T-helper 1 cell treated with Interleukin-12 subunit alpha and Interleukin-12 subunit beta and Interleukin-4 antibody, amounts not matched to agents 30 μg/mL and 1 μg/mL, for 36 hours (primary cell): ENCODE results near the gene KIF21B.
"Not testable (repeated sequence)": the region's sequence is repeated elsewhere in the genome, so short reads cannot be mapped to it uniquely, and the experiment has no call there.

Experiments used
- H3K27ac Mint-ChIP-seq: one replicate; pipeline ENCODE4 v1.8.0; 2021; ENCODE audit warnings: mild to moderate bottlenecking, mixed read lengths
- H3K27me3 Mint-ChIP-seq: one replicate; pipeline ENCODE4 v1.8.0; 2021; ENCODE audit warnings: low read depth, mixed read lengths
- H3K36me3 Mint-ChIP-seq: one replicate; pipeline ENCODE4 v1.8.0; 2021; ENCODE audit warnings: low read depth, mixed read lengths
- H3K4me1 Mint-ChIP-seq: one replicate; pipeline ENCODE4 v1.8.0; 2021; ENCODE audit warnings: low read depth, mixed read lengths
- H3K4me3 Mint-ChIP-seq: one replicate; pipeline ENCODE4 v1.8.0; 2021; ENCODE audit warnings: mild to moderate bottlenecking, moderate library complexity, mixed read lengths
- H3K9me3 Mint-ChIP-seq: one replicate; pipeline ENCODE4 v1.8.0; 2021; ENCODE audit warnings: mixed read lengths

Gene KIF21B

GRCh38 chr1:200954434-200954833 is 69.1 kb downstream of the KIF21B start:
- Mint-ChIP-seq H3K4me1 (no peaks in the 10 kb centered on the region), H3K9me3 (no peaks in the 10 kb centered on the region), H3K36me3 (no peaks in the 10 kb centered on the region), H3K27ac (no peak overlapping the region), H3K27me3 (peaks cover 19% of the 10 kb centered on the region), H3K4me3 (no peak overlapping the region)

DNA sequence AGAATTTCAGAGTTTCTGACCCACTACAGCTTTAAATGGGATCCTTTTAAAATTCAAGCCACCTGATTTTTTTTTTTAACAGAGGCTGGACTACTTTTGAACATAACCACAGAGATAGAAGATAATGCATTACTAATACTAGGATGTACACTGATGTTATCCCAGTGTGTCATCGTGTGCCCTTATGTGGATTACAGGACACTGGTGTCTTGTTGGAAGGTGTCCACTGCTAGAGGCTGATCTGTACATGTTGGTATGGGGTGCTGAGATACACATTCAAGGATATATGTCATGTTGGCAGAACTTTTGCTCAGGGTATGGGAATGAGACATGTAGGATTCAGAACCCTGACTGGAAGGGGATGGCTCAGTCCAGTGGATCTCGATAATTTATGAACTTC is 72.5 kb downstream of the KIF21B start:
- Mint-ChIP-seq H3K27me3 (peaks cover 26% of the 10 kb centered on the region), H3K4me1 (no peaks in the 10 kb centered on the region), H3K36me3 (no peaks in the 10 kb centered on the region), H3K27ac (no peak overlapping the region), H3K4me3 (no peak overlapping the region), H3K9me3 (peaks cover 5% of the 10 kb centered on the region)

DNA sequence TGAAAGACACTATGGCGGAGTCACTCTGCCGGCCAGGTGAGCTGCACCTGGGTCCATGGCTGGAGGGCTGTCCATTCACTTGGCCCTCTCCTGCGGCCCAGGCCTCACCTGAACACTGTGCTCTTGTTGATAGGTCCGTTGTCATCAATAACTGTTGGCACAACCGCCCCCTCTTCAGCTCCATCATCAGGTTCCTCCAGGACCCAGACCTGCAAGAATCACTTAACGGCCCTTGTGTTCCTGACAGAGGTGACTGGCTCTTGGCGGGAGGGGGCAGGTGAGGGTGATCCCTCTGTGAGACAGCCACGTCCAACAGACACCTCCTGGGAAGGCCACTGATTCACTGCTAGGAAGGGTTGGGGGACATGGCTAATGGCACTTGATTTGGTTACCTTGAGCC is 73.9 kb downstream of the KIF21B start:
- no peak overlapping the region for H3K4me3 Mint-ChIP-seq

GRCh38 chr1:200947059-200947566 is 76.4 kb downstream of the KIF21B start:
- H3K4me3 Mint-ChIP-seq = no peak overlapping the region
- no peak overlapping the region for H3K27ac Mint-ChIP-seq
- H3K9me3 Mint-ChIP-seq = peaks cover 11% of the 10 kb centered on the region
- no peaks in the 10 kb centered on the region for H3K36me3 Mint-ChIP-seq
- peaks cover 39% of the 10 kb centered on the region for H3K27me3 Mint-ChIP-seq
- no peaks in the 10 kb centered on the region for H3K4me1 Mint-ChIP-seq

More for the DNA sequence above, 73.9 kb downstream of the KIF21B start:
- Mint-ChIP-seq H3K4me1 (no peaks in the 10 kb centered on the region), H3K27me3 (peaks cover 37% of the 10 kb centered on the region), H3K36me3 (no peaks in the 10 kb centered on the region), H3K9me3 (peaks cover 5% of the 10 kb centered on the region), H3K27ac (no peak overlapping the region)

DNA sequence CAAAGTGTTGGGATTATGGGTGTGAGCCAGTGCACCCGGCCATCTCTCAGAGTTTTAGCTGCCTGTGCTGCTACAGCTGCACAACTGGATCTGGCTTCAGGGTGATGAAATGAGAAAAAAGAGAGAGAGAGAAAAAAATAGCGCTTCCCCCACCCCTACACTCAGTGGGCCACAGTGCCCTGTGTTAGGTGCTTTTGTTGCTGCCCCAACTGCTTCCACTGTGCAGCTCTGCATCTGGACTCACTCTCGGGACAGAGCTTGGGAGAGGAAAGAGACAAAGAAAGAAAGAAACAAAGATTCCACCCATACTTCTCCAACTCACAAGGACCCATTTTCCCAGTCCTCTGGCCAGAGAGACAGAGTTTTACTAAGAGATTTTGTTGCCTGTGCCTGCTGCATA is 78.4 kb downstream of the KIF21B start:
- H3K4me3 Mint-ChIP-seq = no peak overlapping the region

DNA sequence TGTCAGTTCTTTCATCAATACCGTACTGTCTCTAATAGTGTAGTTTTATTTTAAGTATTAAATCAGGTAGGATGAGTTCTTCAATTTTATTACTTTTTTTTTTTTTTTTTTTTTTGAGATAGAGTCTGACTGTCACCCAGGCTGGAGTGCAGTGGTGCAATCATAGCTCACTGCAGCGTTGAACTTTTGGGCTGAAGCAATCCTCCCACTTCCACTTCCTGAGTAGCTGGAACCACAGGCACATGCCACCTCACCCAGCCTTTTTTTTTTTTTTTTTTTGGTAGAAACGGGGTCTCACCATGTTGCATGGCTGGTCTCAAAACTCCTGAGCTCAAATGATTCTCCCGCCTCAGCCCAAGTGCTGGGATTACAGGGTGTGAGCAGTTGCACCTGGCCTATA is 84.6 kb downstream of the KIF21B start:
- Mint-ChIP-seq H3K4me1 (no peaks in the 10 kb centered on the region), H3K36me3 (no peaks in the 10 kb centered on the region), H3K27ac (no peak overlapping the region), H3K9me3 (peaks cover 18% of the 10 kb centered on the region), H3K27me3 (peaks cover 23% of the 10 kb centered on the region), H3K4me3 (no peak overlapping the region)

More for the DNA sequence above, 78.4 kb downstream of the KIF21B start:
- Mint-ChIP-seq H3K9me3 (peaks cover 23% of the 10 kb centered on the region), H3K36me3 (no peaks in the 10 kb centered on the region), H3K27me3 (peaks cover 51% of the 10 kb centered on the region), H3K27ac (no peak overlapping the region), H3K4me1 (no peaks in the 10 kb centered on the region)

DNA sequence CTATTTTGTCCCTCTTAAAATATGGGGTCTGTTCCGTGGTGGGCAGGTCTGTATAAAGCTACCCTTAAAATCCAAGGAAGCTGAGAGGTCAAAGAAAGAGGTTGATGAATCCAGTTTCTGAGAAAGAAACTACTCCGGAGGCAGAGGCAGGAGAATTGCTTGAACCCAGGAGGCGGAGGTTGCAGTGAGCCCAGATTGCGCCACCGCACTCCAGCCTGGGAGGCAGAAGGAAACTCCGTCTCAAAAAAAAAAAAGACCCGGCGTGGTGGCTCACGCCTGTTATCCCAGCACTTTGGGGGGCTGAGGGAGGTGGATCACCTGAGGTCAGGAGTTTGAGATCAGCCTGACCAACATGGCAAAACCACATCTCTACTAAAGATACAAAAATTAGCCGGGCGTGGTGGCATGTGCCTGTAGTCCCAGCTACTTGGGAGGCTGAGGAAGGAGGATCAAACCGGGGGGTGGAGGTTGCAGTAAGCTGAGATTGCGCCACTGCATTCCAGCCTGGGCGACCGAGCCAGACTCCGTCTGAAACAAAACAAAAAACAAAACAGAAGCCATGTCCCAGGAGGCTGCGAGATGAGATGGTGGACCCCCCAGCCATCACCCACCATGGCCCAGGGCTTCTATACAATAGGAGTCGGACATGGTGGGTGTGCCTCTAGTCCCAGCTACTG is 88.1 kb downstream of the KIF21B start:
- H3K27ac Mint-ChIP-seq, H3K4me3 Mint-ChIP-seq, H3K36me3 Mint-ChIP-seq, H3K4me1 Mint-ChIP-seq, H3K27me3 Mint-ChIP-seq: not testable (repeated sequence)
- peaks cover 12% of the 10 kb centered on the region for H3K9me3 Mint-ChIP-seq

GRCh38 chr1:200934676-200935245 is 88.8 kb downstream of the KIF21B start:
- Mint-ChIP-seq H3K4me1 (peaks cover under 1% of the 10 kb centered on the region), H3K9me3 (peaks cover 10% of the 10 kb centered on the region), H3K27me3 (peaks cover 5% of the 10 kb centered on the region), H3K36me3 (no peaks in the 10 kb centered on the region), H3K4me3 (no peak overlapping the region), H3K27ac (no peak overlapping the region)

GRCh38 chr1:200931776-200932175 is 91.7 kb downstream of the KIF21B start:
- Mint-ChIP-seq H3K27ac (no peak overlapping the region), H3K4me1 (peaks cover 2% of the 10 kb centered on the region), H3K27me3 (peaks cover 20% of the 10 kb centered on the region), H3K9me3 (peaks cover 10% of the 10 kb centered on the region), H3K36me3 (no peaks in the 10 kb centered on the region), H3K4me3 (no peak overlapping the region)

GRCh38 chr1:200930285-200930684 is 93.2 kb downstream of the KIF21B start:
- H3K27me3 Mint-ChIP-seq = peaks cover 24% of the 10 kb centered on the region
- H3K4me1 Mint-ChIP-seq, H3K27ac Mint-ChIP-seq, H3K4me3 Mint-ChIP-seq, H3K36me3 Mint-ChIP-seq: not testable (repeated sequence)
- peaks cover 10% of the 10 kb centered on the region for H3K9me3 Mint-ChIP-seq

GRCh38 chr1:200929530-200930278 is 93.8 kb downstream of the KIF21B start:
- no peak overlapping the region for H3K27ac Mint-ChIP-seq
- no peak overlapping the region for H3K4me3 Mint-ChIP-seq
- peaks cover 10% of the 10 kb centered on the region for H3K9me3 Mint-ChIP-seq
- no peaks in the 10 kb centered on the region for H3K36me3 Mint-ChIP-seq
- peaks cover 24% of the 10 kb centered on the region for H3K27me3 Mint-ChIP-seq
- H3K4me1 Mint-ChIP-seq = peaks cover 2% of the 10 kb centered on the region

GRCh38 chr1:200925831-200926230 is 97.7 kb downstream of the KIF21B start:
- peaks cover 2% of the 10 kb centered on the region for H3K4me1 Mint-ChIP-seq
- no peak overlapping the region for H3K27ac Mint-ChIP-seq
- peaks cover 32% of the 10 kb centered on the region for H3K27me3 Mint-ChIP-seq
- H3K36me3 Mint-ChIP-seq = no peaks in the 10 kb centered on the region
- H3K4me3 Mint-ChIP-seq = no peak overlapping the region
- H3K9me3 Mint-ChIP-seq = peaks cover under 1% of the 10 kb centered on the region

GRCh38 chr1:200923601-200924000 is 99.9 kb downstream of the KIF21B start:
- Mint-ChIP-seq H3K4me1 (no peaks in the 10 kb centered on the region), H3K4me3 (no peak overlapping the region), H3K27me3 (peaks cover 31% of the 10 kb centered on the region), H3K36me3 (no peaks in the 10 kb centered on the region), H3K9me3 (no peaks in the 10 kb centered on the region), H3K27ac (no peak overlapping the region)

DNA sequence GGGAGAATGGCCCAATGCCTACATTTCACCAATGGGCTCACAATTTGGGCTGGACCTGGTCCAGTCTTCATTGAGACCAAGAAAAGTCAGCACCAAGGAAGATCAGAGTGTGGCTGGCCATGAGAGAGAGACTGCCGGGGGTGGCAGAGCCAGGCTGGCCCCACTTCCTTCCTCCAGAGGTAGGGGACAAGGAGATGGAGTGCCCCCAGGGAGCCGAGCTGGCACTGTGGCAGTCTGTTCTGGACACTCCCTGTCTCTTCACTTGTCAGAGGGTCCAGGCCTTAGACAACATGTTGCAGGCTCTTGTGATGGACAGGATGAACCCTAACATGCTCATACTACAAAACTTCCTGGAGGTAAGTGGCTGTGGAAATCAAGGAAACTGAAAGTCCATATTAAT is 101.1 kb downstream of the KIF21B start:
- Mint-ChIP-seq H3K27ac (no peak overlapping the region), H3K4me1 (no peaks in the 10 kb centered on the region), H3K4me3 (no peak overlapping the region), H3K9me3 (no peaks in the 10 kb centered on the region), H3K27me3 (peaks cover 28% of the 10 kb centered on the region), H3K36me3 (no peaks in the 10 kb centered on the region)

DNA sequence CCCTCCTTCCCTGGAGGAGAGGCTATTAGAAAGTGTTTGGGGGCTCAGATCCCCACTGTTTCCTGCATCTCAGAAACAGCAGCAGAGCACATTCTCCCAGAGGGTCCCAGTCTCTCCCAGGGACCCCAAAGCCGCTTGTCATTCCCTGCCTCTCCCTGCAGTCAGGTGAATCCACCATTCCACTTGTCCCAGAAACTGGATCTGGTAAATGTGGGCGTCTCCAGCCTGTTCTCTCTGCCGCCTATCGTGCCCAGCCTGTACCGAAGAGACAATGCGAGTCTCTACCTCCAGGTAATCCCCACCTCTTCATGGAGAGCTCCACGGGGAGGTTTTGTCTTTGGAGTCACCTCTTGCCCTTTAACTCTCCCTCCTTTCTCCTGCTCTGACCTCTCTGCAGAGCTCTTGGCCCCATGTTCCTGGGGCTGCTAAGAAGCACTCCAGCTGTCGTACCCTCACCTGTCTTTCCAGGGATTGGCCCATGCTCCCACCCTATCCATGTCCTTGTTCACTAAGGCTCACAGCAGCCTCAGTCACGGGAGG is 101.9 kb downstream of the KIF21B start:
- Mint-ChIP-seq H3K4me1 (no peaks in the 10 kb centered on the region), H3K9me3 (no peaks in the 10 kb centered on the region), H3K36me3 (no peaks in the 10 kb centered on the region)

More for the DNA sequence above, 101.9 kb downstream of the KIF21B start:
- Mint-ChIP-seq H3K4me3 (no peak overlapping the region), H3K27me3 (peaks cover 27% of the 10 kb centered on the region), H3K27ac (no peak overlapping the region)
